Activated T-cell treated with anti-CD3 and anti-CD28 coated beads for 24 hours (primary cell): ENCODE data around the gene MARVELD2.
A peak's percentile ranks its signal among the peaks of the same experiment; 100 is the strongest.
"Not testable (repeated sequence)": the region's sequence is repeated elsewhere in the genome, so short reads cannot be mapped to it uniquely, and the experiment has no call there.

Experiments
- DNase-seq: peaks from one replicate; pipeline ENCODE4 v3.0.0-alpha.2; 2020; ENCODE audit warnings: low read depth

MARVELD2 gene, protein sequence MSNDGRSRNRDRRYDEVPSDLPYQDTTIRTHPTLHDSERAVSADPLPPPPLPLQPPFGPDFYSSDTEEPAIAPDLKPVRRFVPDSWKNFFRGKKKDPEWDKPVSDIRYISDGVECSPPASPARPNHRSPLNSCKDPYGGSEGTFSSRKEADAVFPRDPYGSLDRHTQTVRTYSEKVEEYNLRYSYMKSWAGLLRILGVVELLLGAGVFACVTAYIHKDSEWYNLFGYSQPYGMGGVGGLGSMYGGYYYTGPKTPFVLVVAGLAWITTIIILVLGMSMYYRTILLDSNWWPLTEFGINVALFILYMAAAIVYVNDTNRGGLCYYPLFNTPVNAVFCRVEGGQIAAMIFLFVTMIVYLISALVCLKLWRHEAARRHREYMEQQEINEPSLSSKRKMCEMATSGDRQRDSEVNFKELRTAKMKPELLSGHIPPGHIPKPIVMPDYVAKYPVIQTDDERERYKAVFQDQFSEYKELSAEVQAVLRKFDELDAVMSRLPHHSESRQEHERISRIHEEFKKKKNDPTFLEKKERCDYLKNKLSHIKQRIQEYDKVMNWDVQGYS

DNA sequence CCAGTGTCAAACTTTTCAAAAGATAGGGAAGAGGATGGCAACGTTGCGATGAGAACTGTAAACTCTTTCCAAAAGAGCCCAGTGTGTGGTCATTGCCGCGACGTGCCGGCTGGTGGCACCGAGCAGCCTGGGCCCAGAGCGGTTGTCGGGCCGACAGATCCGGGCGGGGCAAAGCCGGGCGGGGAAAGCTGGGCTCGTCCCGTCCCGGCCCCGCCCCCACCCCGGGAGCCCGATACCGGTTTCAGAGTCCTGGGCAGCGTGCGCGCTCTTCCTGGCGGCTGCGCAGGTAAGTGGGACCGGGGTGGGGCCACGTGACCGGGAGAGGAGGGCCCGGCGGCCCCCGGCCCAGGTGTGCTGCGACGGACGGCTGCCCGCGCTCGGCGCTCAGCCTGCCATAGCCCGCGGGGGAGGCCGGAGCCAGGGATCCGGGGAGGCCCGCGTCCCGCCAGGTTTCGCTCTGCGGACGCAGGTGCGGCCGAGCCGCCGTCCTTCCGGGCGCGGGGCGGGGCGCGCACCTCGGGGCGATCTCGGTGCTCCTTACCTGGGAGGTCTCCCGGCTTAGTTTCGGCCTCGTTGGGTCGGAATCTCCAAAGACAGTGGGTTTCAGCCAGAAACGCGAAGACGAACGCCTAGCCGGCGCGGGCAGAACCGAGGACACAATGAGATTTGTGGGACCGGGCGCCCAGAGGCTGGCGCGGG, at the start of gene MARVELD2:
Gene MARVELD2 (plus strand): TSS at position 232 of the 699 bp plus-strand sequence. CDS start 4,270 bp downstream, outside the sequence.
- DNase-seq, result peak; percentile 33

DNA sequence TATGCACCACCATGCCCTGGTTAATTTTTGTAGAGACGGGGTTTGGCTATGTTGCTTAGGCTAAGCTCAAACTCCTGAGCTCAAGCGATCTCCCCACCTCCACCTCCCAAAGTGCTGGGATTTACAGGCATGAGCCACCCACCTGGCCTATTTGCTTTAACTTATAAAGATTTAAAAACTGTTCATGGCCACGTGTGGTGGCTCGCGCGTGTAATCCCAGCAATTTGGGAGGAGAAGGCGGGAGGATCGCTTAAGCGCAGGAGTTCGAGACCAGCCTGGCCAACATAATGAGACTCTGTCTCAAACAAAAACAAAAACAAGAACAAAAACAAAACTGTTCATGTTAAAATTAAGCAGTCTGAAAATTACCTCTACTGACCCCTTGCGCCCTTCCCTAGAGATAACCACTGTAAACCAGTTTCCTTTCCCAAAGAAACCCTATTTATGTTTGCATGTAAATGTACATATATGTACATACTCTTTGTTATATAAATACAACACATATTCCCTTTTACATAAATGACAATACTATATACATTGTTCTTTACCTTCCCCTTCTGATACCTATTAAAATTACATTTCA, 47.1 kb upstream of the MARVELD2 start:
- DNase-seq, result no peak

DNA sequence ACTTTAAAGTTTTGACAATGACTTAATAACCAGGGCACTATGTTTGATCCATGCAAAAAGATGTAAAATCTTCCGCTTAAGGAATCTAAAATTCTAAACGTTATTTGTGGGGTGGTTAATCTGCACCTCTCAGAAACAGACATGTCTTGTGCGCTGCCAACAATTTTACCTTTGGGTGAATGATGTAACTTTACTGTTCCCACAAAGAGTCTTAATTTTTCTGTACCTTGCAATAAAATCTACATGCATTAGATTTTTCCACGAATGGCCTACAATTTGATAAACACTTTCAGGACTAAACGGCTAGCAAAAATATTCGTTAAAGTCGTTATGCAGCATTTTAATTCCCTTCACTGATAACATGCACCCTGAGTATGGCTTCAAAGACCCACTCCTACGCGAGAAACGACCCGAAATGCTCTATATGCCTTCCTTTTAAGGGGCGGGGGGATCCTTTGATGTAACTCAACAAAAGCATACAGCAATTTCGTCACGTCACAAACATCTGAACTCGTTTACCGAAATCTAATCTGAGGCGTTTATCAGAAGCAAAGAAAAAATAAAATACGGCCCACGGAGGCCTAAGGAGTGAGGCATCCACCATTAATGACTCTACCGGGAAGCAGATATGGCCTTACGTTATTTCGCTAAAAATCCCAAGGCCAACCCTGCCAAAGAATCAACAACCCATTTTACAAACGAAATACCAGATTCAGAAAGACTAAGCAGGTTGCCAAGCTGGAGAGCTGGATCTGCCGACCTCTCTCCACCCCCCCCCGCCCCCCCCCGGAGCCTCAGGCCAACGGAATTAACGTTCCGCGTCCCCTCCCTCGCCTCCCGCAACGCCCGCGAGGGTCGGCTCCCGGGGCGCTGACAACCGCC, 46.2 kb upstream of the MARVELD2 start:
- peak; percentile 7 for DNase-seq

DNA sequence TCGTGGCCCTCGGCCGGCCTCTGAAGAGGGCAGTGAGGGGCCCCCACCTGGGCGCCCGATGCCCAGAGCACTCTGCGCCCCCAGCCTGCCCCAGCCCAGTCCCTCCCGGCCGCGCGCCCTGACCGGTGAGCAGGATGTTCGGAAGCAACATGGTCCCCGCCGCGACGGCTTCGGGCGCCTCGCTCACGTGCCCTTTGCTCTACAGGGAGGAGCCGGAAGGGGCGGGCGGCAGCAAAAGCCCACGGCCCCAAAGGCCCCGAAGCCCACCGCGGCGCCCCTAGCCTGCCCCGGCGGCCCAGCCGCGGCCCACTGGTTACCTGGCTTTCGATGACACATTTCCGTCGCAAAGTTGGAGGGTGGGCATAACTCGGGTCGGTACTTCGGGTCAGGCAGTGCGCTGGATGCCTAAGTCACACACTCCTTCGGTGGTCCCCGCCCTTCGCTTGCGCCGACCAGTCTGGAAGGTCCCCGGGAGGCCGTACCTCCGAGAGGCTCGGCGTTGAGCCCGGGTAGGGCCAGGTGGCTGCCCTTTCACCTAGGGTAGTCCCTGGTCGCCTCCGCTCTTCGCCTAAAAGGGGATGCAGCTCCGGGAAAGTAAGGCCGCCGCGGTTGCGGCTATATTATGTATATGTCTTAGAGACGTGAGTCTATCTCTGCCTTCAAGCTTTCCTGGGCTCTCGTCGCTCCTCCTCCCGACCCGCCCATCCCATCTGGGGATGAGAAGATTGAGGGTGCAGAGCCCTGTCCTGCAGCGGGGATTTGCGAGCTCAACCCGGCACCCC, 45.4 kb upstream of the MARVELD2 start, which contains the start of the genes AK6, RAD17 and TAF9:
Gene AK6 (minus strand): TSS at position 181 of the 782 bp plus-strand sequence. CDS start 30 bp downstream, at position 151.
Gene RAD17 (plus strand): TSS at position 479 of the 782 bp plus-strand sequence. CDS start 2,391 bp downstream, outside the sequence.
Gene TAF9 (minus strand): TSS at position 181 of the 782 bp plus-strand sequence. CDS start 3,783 bp downstream, outside the sequence.
- peak; percentile 89 for DNase-seq

DNA sequence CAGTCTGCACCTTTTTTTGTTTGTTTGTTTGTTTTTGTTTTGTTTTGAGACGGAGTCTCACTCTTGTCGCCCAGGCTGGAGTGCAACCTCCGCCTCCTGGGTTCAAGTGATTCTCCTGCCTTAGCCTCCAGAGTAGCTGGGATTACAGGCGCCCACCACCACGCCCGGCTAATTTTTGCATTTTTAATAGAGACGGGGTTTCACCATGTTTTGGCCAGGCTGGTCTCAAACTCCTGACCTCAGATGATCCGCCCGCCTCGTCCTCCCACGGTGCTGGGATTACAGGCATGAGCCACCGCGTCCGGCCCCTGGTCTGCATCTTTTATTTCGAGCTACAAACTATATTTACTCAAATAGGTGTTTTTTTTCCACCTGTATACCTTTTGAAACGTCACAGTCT, 44.6 kb upstream of the MARVELD2 start:
- DNase-seq, result not testable (repeated sequence)

DNA sequence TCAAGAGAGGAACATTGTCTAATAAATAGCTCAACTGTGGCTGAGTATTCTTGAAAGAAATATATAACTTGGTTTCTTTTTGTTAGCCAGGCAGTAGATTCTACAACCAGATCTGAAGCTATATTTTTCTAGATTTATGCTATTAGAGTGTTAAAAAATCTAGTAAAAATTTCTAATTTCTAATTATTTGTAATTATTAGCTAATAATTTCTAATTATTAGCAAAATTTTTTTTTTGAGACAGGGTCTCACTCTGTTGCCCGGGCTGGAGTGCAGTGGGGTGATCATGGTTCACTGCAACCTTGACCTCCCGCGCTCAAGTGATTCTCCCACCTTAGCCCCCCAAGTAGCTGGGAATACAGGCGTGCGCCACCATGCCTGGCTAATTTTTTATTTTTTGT, 42.5 kb upstream of the MARVELD2 start:
- DNase-seq, result no peak

DNA sequence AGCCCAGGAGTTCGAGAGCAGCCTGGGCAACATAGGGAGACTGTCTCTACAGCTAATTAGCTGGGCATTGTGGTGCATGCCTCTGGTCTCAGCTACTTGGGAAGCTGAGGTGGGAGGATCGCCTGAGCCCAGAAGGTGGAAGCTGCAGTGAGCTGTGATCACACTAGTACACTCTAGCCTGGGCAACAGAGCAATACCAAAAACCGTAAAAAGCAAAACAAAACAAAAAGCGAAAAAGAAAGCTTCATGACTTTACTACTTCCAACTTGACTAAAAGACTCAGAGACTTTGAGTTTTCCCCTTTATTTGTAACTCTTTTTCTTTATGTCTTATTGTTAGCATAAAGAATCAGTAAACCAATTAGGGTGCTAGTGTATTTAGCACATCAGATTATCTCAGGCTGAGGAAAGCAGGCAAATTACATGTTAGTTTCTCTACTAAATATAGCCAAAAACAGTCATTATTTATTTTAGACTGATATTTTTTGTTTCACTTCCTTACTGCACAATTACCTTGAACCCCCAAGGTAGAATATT, 39.9 kb upstream of the MARVELD2 start:
- DNase-seq, result no peak

DNA sequence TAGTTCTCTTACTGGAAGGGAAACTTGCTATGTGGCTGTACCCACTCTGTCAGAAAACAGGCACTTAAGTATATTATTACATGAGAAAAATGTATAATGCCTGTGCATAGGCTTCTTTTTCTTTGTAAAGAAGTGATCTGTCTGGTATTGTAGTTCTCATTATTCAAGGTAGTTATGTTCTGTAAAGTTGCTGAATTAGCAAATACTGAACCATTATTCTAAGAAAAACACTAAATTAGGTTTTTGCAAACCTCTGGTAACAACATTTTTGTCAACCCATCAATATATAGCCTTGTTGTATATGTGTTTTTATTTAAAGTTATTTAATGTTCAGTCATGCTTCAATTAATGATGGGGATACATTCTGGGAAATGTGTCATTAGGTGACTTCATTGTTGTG, 36.5 kb upstream of the MARVELD2 start:
- DNase-seq, result no peak

DNA sequence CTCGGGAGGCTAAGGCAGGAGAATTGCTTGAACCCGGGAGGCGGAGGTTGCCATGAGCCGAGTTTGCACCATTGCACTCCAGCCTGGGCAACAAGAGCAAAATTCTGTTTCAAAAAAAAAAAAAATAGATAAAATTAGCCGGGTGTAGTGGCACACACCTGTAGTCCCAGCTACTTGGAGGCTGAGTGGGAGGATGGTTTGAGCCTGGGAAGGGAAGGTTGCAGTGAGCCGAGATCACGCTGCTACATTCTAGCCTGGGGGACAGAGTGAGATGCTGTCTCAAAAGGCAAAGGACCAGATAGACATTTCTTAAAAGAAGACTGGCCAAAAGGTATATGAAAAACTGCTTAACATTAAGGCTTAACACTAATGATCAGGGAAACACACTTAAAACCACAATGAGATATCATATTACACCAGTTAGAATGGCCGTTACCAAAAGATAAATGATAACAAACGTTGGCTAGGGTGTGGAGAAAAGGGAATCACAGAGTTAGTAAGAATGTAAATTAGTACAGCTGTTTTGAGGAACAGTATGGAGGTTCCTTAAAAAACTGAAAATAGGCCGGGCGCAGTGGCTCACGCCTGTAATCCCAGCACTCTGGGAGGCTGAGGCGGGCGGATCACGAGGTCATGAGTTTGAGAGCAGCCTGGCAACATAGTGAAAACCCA, 10.1 kb upstream of the MARVELD2 start:
- no peak for DNase-seq

DNA sequence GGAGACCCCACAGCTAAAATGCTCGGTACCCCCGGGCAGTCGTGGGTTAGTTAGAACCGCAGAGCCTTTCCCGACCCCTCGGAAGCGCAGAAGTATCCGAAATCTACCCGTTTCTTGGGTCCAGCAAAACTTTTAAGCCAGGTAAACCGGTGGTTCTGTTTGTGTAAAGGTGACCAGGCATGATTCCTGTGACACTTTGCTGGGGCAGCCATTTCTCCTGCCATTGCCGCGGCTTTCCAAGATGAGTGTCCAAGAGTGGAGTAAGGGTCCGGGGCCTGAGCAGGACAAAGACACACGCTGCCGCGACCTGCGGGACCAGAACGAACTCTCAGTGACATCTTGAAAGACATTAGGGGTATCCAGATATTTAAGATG, 655 bp downstream of the MARVELD2 start:
- no peak for DNase-seq

DNA sequence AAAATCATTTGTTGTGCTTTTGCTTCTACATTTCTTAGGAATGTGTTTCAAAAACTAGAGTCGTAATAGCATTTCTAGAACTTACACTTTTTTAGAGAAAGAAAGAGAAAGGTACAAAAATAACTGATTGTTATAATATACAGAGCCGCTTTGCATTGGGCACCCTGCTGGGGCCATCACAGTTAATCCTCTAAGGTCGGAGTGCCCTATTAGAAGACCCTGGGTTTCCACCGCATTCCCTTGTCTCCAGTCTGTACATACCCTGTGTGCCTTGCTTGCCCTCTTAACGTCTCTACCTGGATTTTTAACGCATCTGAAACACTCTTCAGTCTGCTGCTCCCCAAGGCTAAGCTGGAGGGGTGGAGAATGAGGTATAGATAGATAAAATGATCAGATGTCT, 1.3 kb downstream of the MARVELD2 start:
- DNase-seq, result no peak

DNA sequence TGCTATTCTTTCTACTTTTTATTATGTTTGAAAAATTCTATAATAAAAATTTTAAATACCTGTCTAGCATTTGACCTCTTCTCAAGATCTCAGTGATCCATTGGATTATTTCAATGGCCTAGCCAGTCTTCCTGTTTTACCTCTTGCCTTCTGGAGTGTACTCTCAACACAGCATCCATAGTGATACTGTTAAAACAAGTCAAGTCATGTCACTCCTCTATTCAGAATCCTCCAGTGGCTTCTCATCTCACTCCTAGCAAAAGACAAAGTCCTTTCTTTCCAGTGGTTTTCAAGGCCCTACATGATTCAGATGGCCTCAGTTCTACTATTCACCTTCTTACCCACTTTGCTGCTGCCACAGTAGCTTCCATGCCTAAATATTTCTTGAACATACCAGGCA, 1.8 kb downstream of the MARVELD2 start:
- no peak for DNase-seq

DNA sequence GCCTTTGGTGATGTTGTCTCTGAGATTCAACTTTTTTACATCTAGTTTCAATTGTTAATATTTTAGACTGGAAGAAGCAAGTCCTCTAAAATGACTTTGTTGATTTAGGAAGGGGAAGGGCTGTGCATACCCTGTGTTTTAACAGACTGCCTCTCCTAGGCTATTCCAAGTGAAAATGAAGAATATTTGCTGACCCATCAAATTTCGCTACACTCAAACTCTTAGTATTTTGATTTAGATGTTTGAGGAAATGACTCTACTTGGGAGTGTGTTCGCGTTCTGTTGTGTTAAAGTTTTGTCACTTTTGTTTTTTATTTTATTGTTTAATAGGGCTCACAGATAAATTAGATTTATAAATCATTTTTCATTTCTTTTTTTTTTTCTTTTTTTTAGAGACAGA, 3.6 kb downstream of the MARVELD2 start:
- no peak for DNase-seq

DNA sequence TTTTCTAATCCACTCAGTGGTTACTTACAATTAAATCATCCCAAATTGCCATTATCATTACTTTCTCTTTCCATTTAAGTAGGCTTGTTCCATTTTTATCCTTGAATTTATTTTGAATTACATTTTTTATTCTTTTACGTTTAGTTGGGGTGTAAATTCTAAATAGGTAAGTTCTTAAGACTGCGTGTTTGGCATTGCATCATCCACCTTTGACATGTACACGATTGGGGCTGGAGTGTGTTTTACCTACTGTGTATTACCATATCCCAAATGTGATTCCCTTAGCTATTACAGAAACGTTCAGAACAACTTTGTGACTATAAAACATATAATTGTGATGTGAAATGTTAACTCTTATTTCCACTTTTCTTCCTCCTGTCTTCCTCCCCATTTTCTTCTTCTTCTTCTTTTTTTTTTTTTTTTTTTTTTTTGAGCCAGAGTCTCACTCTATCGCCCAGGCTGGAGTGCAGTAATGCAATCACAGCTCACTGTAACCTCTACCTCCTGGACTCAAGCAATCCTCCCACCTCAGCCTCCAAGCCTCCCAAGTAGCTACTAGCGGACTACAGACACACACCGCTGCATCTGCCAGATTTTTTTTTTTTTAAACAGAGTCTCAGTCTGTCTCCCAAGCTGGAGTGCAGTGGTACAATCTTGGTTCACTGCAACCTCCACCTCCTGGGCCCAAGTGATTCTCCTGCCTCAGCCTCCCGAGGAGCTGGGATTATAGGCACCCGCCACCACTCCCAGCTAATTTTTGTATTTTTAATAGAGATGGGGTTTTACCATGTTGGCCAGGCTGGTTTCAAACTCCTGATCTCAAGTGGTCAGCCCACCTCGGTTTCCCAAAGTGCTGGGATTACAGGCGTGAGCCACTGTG, 16.7 kb downstream of the MARVELD2 start:
- DNase-seq, result no peak

DNA sequence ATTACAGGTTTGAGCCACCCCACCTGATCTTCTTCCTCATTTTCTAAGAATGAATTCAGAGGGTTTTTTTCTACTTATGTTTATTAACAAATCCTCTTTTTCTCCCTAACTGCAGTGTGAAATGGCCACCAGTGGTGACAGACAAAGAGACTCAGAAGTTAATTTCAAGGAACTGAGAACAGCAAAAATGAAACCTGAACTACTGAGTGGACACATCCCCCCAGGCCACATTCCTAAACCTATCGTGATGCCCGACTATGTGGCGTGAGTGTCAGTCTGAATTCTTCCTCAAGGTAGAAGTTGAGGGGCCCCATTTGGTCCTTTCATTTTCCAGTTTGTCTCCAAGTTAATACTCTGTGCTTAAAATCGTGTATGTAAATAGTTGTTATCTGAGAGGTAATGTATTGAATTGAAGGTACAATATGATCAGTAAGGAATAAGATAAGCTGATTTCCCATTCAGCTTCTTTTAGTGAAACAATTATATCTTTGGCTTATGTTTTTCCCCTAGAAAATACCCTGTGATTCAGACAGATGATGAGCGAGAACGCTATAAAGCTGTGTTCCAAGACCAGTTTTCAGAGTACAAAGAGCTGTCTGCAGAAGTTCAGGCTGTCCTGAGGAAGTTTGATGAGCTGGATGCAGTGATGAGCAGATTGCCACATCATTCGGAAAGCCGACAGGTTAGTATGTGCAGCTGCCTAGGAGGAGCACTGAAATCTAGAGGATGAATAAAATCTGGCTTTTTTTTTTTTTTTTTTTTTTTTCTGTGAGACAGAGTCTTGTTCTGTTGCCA, 17.7 kb downstream of the MARVELD2 start:
- DNase-seq, result no peak

DNA sequence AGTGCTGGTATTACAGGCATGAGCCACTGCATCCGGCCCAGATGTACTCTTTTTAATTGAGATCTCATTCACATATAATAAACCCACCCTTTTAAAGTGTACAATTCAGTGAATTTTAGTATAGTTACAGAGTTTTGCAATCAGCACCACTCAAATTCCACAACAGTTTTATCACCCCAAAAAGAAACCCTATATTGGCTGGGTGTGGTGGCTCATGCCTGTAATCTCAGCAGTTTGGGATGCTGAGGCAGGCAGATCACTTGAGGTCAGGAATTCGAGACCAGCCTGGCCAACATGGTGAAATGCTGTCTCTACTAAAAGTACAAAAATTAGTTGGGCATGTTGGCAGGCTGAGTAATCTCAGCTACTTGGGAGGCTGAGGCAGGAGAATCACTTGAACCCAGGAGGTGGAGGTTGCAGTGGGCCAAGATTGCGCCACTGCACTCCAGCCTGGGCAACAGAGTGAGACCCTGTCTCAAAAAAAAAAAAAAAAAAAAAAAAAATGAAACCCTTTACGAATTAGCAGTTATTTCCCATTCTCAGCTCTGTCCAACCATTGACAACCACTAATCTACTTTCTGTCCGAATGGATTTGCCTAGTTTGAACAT, 20.5 kb downstream of the MARVELD2 start:
- not testable (repeated sequence) for DNase-seq

DNA sequence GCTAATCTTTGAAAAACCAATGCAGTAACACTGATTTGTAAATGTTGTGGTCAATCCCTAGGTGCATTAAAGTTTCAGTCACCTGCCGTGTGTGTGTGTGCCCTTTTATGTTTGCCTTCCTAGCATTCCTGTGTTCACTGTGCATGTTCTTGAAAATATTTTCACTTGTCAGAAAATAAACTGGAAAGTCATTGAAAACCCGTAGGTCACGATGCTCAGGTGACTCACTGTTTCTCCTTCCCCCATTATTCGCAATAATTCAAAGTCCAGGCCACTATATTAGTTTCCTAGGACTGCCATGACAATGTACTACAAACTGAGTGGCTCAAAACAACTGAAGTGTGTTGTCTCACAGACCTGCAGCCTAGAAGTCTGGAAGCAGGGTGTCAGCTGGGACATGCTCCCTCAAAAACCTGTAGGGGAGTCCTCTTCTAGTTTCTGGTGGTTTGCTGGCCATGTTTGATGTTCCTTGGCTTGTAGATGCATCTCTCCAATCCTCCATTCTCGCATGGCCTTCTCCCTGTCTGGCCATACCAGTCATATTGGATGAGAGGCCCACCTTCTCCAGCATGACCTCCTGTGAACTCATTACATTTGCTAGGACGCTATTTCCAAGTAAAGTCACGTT, 29.3 kb downstream of the MARVELD2 start:
- no peak for DNase-seq
